Activated CD4-positive, alpha-beta memory T cell treated with anti-CD3 and anti-CD28 coated beads for 36 hours (primary cell): ENCODE results near the gene KRT38. TPM values are rescaled to one million over a fixed set of nuclear protein-coding genes. Genes with fewer than 3 reads are reported as not detected.

Experiments
- CTCF ChIA-PET: fragments of 350-600 bp; sonication (Branson Sonifier 250); formaldehyde crosslinking; loops from one replicate; lab custom pipeline; 2021; ENCODE audit warnings: antibody characterized with exemption, inconsistent platforms; lab: Charles Lee
- POLR2A ChIA-PET: fragments of 350-600 bp; sonication (Branson Sonifier 250); formaldehyde crosslinking; loops from one replicate; lab custom pipeline; 2021; ENCODE audit warnings: antibody characterized with exemption; lab: Charles Lee
- DNase-seq: peaks from one replicate; pipeline ENCODE4 v3.0.0-alpha.2; 2020
- H3K27ac Mint-ChIP-seq: one replicate; pipeline ENCODE4 v1.8.0; 2021; ENCODE audit warnings: mixed read lengths
- H3K27me3 Mint-ChIP-seq: one replicate; pipeline ENCODE4 v1.8.0; 2021; ENCODE audit warnings: mixed read lengths
- H3K36me3 Mint-ChIP-seq: one replicate; pipeline ENCODE4 v1.8.0; 2021; ENCODE audit warnings: mixed read lengths
- H3K4me1 Mint-ChIP-seq: one replicate; pipeline ENCODE4 v1.8.0; 2021; ENCODE audit warnings: low read depth, mixed read lengths
- H3K4me3 Mint-ChIP-seq: one replicate; pipeline ENCODE4 v1.8.0; 2021; ENCODE audit warnings: mild to moderate bottlenecking, mixed read lengths
- H3K9me3 Mint-ChIP-seq: one replicate; pipeline ENCODE4 v1.8.0; 2021; ENCODE audit warnings: mixed read lengths
- intact Hi-C: fragments of 100-400 bp; cut with micrococcal nuclease; formaldehyde crosslinking; loops from one replicate; pipeline ENCODE4 v1.15.1; 2023
- total RNA-seq, 2 experiments: library from RNA; stranded (reverse); gene quantifications; one replicate each; pipeline ENCODE4 v1.2.3, GENCODE V29; 2021

The KRT38 gene
- total RNA-seq, 2 experiments from 2014 or later: not detected

DNA sequence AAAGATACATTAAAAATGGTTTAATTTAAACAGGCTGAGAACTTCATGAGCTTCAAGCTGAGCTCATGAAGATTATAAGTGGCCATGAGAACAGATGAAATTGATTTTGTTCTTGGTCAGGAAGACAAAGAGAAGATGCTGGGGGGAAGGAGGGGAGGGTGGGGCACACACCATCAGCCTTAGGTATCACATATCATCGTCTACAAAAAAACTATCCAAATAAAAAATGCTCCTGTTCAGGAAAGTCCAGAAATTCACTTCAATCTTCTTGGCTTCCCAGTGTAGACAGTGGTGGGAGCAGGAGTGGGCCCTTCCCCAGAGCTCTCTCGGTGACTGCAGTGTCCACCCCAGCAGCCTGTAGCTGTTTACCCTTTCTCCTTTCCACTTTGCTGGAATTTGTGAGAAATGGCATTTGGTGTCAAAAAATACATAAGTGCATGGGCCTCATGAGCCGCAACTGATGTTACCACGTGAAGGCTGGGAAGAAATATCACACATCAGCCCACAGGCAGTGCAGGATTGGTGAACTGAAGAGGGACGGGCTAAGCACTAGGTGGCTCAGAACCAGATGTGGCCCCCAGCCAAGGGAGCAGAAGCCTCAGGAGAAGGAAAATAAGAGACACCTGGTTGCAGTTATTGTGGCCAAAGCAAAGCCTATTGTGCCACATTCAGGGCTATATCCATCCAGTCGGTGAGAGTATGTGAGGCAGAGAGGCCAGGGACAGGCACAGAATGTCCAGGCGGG lies 22.5 kb downstream of the KRT38 start:
- Mint-ChIP-seq H3K4me1 (peaks cover 3% of the 10 kb centered on the region), H3K36me3 (no peaks in the 10 kb centered on the region), H3K4me3 (no peak overlapping the region), H3K9me3 (no peaks in the 10 kb centered on the region), H3K27ac (no peak overlapping the region), H3K27me3 (no peaks in the 10 kb centered on the region)
- DNase-seq: no peak
- intact Hi-C loops: no loop called here
- POLR2A ChIA-PET: no interaction called here
- CTCF ChIA-PET: interaction anchor here (0.8 to 1.5 kb wide), 7 partner anchors 10 to 547 kb away, joined by 3 to 8 read pairs (median 4); no protein-coding TSS in a partner anchor

DNA sequence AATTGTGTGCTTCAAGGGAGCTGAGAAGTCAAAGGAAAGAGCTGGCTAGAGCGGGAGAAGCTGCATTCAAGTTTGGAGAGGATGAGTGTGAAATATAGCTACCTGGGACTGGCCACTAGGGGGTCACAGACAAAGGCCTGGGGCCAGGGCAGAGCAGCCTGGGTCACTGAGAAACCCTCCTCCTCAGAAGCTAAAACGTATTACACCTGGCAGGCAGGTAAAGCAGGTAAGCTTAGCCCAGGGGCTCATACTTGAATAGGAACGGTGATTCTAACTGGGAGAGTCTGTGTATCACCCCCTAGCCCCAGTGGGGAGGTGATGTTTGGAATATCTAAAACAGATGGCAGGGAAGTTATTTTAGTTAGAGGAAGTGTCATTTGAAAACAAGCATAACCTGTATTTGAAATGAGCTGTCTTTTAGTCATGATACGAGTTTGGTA lies 23.2 kb downstream of the KRT38 start:
- Mint-ChIP-seq H3K4me1 (peaks cover 3% of the 10 kb centered on the region), H3K27me3 (no peaks in the 10 kb centered on the region), H3K27ac (no peak overlapping the region), H3K36me3 (no peaks in the 10 kb centered on the region), H3K4me3 (no peak overlapping the region), H3K9me3 (no peaks in the 10 kb centered on the region)
- CTCF ChIA-PET: interaction anchor here (0.6 to 1.5 kb wide), 8 partner anchors 10 to 546 kb away, joined by 3 to 8 read pairs (median 4); no protein-coding TSS in a partner anchor
- no peak for DNase-seq
- POLR2A ChIA-PET: no interaction called here
- intact Hi-C loops: no loop called here

DNA sequence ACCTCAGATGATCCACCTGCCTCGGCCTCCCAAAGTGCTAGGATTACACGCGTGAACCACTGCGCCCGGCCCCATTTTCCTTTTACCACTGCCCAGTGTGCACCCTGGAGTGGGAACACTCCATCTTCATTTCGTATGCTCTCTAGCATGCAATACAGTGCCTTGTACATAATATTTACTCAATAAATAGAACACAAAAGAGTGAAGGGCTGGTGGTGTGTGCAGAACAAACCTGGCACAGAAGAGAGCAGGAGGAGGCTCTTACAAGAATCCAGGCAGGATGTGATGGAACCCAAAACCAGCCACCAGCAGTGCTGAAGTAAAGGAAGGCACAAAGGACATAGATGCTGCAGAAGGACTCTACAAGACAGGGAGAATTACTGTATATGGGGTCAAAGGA lies 23.7 kb downstream of the KRT38 start:
- DNase-seq: no peak
- Mint-ChIP-seq H3K27me3 (no peaks in the 10 kb centered on the region), H3K27ac (no peak overlapping the region), H3K4me1 (peaks cover 3% of the 10 kb centered on the region), H3K36me3 (no peaks in the 10 kb centered on the region), H3K4me3 (no peak overlapping the region), H3K9me3 (no peaks in the 10 kb centered on the region)
- CTCF ChIA-PET: interaction anchor here (0.6 to 1.5 kb wide), 9 partner anchors 9 to 546 kb away, joined by 3 to 8 read pairs (median 4); no protein-coding TSS in a partner anchor
- POLR2A ChIA-PET: no interaction called here
- intact Hi-C loops: no loop called here

DNA sequence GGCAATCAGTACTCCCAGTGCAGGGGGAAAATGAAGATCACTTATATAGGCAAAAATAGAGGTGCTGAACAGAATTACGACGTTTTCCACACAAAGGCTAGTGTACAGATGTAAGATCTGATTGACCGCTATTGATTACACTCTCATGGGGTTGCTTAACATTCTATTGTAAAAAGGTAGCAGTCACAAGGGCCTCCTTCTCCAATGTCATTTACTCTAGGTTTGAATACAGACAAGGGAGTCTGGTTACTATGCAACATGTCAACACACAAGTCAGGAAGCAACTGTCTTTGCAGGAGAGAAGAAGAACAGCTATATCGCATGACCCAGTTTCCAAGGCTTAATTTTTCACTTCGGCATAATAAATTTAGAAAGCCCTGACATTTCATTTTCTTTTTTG lies 24.3 kb downstream of the KRT38 start:
- CTCF ChIA-PET: interaction anchor here (0.7 to 0.9 kb wide), 2 partner anchors 11 to 331 kb away, joined by 3 read pairs; no protein-coding TSS in a partner anchor

DNA sequence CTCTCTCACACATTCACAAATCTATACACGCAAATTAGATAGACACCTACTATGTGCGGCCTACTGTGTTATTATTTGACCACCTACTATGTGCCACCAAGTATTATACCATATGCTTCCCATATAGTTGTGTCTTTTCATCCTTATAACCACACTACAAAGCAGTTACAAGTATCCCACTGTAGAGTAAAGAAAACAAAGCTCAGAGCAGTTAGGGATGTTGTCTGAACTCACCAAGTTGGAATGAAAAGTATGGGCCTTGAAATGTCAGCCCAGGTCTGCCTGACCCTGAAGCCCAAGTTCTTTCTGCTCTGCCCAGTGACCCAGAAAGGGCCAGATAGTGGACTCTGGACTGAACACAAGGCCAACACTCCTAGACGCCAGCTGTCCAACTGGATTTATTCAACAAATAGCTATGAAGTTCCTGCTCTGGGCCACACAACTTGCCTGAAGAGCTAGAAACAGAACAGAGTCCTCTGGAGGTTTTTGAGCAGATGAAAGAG lies 24.9 kb downstream of the KRT38 start:
- Mint-ChIP-seq H3K36me3 (no peaks in the 10 kb centered on the region), H3K4me1 (peaks cover 3% of the 10 kb centered on the region), H3K27ac (no peak overlapping the region), H3K9me3 (no peaks in the 10 kb centered on the region), H3K27me3 (no peaks in the 10 kb centered on the region), H3K4me3 (no peak overlapping the region)
- DNase-seq: no peak
- intact Hi-C loops: no loop called here
- POLR2A ChIA-PET: no interaction called here
- CTCF ChIA-PET: interaction anchor here (0.7 to 0.9 kb wide), 2 partner anchors 8 to 330 kb away, joined by 3 read pairs; no protein-coding TSS in a partner anchor

More for the DNA sequence above, 24.3 kb downstream of the KRT38 start:
- H3K36me3 Mint-ChIP-seq: no peaks in the 10 kb centered on the region
- intact Hi-C loops: no loop called here
- H3K27ac Mint-ChIP-seq: no peak overlapping the region
- peaks cover 3% of the 10 kb centered on the region for H3K4me1 Mint-ChIP-seq
- no peak overlapping the region for H3K4me3 Mint-ChIP-seq
- no peaks in the 10 kb centered on the region for H3K27me3 Mint-ChIP-seq
- H3K9me3 Mint-ChIP-seq: no peaks in the 10 kb centered on the region
- no peak for DNase-seq
- POLR2A ChIA-PET: no interaction called here

DNA sequence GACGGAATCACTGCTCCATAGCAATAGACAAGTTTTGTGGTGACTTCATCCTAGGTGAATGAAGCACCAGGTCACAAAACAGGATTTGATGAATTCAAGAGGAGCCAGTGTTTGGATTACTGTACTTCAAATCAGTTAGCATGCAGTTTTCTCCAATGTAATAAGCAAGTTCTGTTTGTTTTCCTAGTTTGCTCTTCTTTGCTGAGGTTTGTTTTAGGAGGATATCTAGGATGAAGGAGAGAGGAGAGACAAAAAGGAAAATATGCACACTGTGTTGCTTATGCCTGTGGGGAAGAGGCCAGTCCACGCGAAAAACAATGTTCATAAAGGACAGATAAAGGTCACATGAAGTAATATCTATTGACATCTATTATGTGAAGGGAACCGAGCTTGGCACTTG lies 25.4 kb downstream of the KRT38 start:
- no peak overlapping the region for H3K27ac Mint-ChIP-seq
- ChIA-PET CTCF (interaction anchor here (0.7 to 0.9 kb wide), 2 partner anchors 8 to 330 kb away, joined by 3 read pairs; no protein-coding TSS in a partner anchor), POLR2A (no interaction called here)
- no peaks in the 10 kb centered on the region for H3K9me3 Mint-ChIP-seq
- no peaks in the 10 kb centered on the region for H3K36me3 Mint-ChIP-seq
- peaks cover 3% of the 10 kb centered on the region for H3K4me1 Mint-ChIP-seq
- no peak overlapping the region for H3K4me3 Mint-ChIP-seq
- no peak for DNase-seq
- intact Hi-C loops: no loop called here
- H3K27me3 Mint-ChIP-seq: no peaks in the 10 kb centered on the region

DNA sequence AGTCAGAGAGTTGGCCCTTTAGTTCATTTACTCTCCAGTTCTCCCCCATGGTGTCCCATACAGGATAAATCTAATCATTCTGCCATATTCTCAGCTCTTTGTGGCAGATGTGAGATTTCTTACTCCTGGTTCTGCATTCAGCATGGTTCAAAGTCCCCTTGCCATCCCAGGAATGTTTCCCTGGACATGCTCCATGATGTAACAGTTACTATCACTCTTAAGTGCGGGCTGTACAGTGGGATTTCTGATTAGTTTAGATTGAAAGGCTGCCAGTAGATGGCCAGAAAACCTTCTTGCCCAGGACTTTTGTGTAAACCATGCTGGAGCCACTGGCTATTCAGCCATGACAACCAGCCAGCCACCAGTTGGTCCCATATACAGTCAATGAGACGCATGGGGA lies 26.8 kb downstream of the KRT38 start:
- intact Hi-C loops: no loop called here
- Mint-ChIP-seq H3K4me3 (no peak overlapping the region), H3K36me3 (no peaks in the 10 kb centered on the region), H3K27me3 (no peaks in the 10 kb centered on the region), H3K9me3 (no peaks in the 10 kb centered on the region), H3K4me1 (peaks cover 8% of the 10 kb centered on the region), H3K27ac (no peak overlapping the region)
- DNase-seq: no peak
- POLR2A ChIA-PET: interaction anchor here (1.1 kb wide), 1 partner anchor 10 kb away, joined by 3 read pairs; no protein-coding TSS in a partner anchor
- CTCF ChIA-PET: no interaction called here

DNA sequence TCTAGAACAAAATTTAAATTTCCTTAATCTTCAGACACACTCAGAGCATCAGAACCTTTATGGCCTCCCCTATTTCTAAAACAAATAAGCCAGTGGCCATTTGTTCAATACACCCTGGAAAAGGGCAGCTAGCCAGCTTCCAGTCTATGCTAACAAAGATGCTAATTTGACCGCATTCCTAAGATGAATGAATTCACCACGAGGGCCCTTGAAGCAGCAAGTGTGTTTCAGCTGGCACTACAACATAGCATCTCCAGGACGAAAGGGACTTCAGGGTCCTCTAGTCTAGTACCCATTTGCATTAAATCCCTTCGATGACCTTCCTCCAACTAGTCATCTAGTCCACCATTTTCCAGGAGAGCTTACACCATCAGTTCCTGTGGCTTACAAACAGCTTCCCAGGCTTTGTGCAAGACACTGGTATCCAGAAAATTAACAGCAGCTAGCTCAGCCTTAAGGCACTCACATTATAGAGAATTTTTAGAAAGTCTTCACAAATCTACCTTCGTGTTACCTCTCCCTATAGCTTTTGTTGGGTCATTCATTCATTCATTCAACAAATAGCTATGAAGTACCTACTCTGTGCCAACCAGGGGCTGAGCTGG lies 27.3 kb downstream of the KRT38 start:
- H3K4me1 Mint-ChIP-seq: peaks cover 12% of the 10 kb centered on the region
- H3K36me3 Mint-ChIP-seq: no peaks in the 10 kb centered on the region
- no peak overlapping the region for H3K4me3 Mint-ChIP-seq
- H3K9me3 Mint-ChIP-seq: no peaks in the 10 kb centered on the region
- POLR2A ChIA-PET: interaction anchor here (1.1 kb wide), 1 partner anchor 10 kb away, joined by 3 read pairs; no protein-coding TSS in a partner anchor
- H3K27ac Mint-ChIP-seq: no peak overlapping the region
- no peaks in the 10 kb centered on the region for H3K27me3 Mint-ChIP-seq
- DNase-seq: no peak
- CTCF ChIA-PET: no interaction called here
- intact Hi-C loops: no loop called here

DNA sequence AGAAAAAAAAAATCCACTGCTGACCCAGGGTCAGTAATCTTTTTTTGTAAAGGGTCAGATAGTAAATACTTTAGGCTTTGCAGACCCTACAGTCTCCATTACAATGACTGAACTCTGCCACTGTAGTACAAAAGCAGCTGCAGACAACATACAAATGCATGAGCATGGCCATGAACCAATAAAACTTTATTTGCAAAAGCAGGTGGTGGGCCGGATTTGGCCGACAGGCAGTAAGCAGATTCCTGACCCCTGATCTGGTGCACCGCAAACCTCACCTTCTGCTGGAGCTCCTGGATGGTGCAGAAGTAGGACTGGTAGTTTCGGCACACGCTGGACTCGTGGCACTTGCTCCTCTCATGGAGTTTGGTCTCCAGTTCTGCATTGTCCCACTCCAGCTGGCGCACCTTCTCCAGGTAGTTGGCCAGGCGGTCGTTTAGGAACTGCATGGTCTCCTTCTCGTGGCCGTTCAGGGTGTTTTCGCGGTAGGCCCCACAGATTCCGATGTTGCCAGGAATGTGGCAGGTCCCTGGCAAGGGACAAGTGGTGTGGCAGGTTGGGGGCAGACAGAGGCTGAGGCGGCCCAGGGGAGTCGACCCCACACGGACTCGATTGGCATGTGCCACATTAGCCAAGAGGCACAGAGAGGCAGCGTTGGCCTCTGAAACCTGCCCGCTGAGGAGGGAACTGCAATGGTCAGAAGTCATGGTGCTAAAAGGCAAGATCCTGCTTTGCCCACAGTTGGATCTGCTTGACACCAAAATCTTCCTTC lies 29.5 kb downstream of the KRT38 start:
- no peak for DNase-seq
- H3K27me3 Mint-ChIP-seq: no peaks in the 10 kb centered on the region
- H3K4me3 Mint-ChIP-seq: no peak overlapping the region
- intact Hi-C loops: no loop called here
- no peak overlapping the region for H3K27ac Mint-ChIP-seq
- CTCF ChIA-PET: no interaction called here
- H3K9me3 Mint-ChIP-seq: no peaks in the 10 kb centered on the region
- H3K4me1 Mint-ChIP-seq: peaks cover 14% of the 10 kb centered on the region
- no peaks in the 10 kb centered on the region for H3K36me3 Mint-ChIP-seq
- POLR2A ChIA-PET: no interaction called here

DNA sequence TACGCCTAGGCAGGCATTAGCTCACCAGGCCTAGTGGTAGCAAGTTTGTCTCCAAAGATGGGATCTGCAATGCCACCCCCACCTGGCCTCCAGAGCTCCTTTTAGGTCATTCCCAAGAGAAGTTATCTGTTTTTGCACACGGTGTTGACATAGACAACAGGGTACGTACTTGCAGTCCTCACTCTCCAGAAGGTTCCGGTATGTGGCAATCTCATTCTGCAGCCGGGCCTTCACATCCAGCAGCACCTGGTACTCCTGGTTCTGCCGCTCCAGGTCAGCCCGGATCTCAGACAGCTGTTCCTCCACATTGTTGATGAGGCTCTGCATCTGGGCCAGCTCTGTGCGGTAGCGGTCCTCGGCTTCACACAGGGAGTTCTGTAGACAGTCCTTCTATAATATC lies 33.6 kb downstream of the KRT38 start:
- intact Hi-C loops: loop anchor here (10.0 kb wide), 1 partner anchor 88 kb away; no protein-coding TSS in a partner anchor
- peaks cover 43% of the 10 kb centered on the region for H3K4me1 Mint-ChIP-seq
- no peaks in the 10 kb centered on the region for H3K27me3 Mint-ChIP-seq
- no peak overlapping the region for H3K27ac Mint-ChIP-seq
- no peak for DNase-seq
- no peak overlapping the region for H3K4me3 Mint-ChIP-seq
- no peaks in the 10 kb centered on the region for H3K36me3 Mint-ChIP-seq
- ChIA-PET POLR2A (no interaction called here), CTCF (interaction anchor here (1.1 to 4.5 kb wide), 4 partner anchors 10 to 241 kb away, joined by 4 to 24 read pairs (median 4); no protein-coding TSS in a partner anchor)
- H3K9me3 Mint-ChIP-seq: no peaks in the 10 kb centered on the region

DNA sequence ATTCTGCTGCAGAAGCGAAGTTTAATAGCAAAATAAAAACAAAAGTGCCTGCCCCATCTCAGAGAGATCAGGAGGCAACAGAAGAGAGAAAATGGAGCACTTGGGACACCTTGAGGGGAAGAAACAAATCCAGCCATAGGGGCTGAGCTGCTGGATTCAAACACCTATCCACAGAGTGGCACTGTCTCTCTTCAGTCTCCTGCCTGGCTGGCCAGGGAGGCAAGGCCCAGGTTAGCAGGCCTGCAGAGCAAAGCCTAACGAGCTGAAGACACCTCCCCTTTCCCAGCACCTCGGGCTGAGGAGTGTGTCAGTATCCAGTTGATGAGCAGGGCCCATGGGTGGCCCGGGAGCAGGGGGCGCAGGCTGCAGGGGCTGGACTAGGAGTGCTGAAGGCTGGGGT lies 34.6 kb downstream of the KRT38 start:
- DNase-seq: no peak
- intact Hi-C loops: loop anchor here (10.0 kb wide), 1 partner anchor 89 kb away; no protein-coding TSS in a partner anchor
- ChIA-PET CTCF (interaction anchor here (4.5 kb wide), 1 partner anchor 143 kb away, joined by 24 read pairs; no protein-coding TSS in a partner anchor), POLR2A (interaction anchor here (1.7 kb wide), 1 partner anchor 283 kb away, joined by 4 read pairs; no protein-coding TSS in a partner anchor)
- Mint-ChIP-seq H3K4me3 (no peak overlapping the region), H3K27me3 (no peaks in the 10 kb centered on the region), H3K9me3 (no peaks in the 10 kb centered on the region), H3K27ac (no peak overlapping the region), H3K36me3 (no peaks in the 10 kb centered on the region), H3K4me1 (peaks cover 45% of the 10 kb centered on the region)
